ENCODE data around the gene SYCN. TPM values are rescaled to one million over a fixed set of nuclear protein-coding genes. Genes with fewer than 3 reads are reported as not detected.

Gene SYCN
- total and polyA plus RNA-seq, 2 of the 13 experiments (the other 11 are each of a cell fraction or from before 2014, with no cell fraction given) = not detected

DNA sequence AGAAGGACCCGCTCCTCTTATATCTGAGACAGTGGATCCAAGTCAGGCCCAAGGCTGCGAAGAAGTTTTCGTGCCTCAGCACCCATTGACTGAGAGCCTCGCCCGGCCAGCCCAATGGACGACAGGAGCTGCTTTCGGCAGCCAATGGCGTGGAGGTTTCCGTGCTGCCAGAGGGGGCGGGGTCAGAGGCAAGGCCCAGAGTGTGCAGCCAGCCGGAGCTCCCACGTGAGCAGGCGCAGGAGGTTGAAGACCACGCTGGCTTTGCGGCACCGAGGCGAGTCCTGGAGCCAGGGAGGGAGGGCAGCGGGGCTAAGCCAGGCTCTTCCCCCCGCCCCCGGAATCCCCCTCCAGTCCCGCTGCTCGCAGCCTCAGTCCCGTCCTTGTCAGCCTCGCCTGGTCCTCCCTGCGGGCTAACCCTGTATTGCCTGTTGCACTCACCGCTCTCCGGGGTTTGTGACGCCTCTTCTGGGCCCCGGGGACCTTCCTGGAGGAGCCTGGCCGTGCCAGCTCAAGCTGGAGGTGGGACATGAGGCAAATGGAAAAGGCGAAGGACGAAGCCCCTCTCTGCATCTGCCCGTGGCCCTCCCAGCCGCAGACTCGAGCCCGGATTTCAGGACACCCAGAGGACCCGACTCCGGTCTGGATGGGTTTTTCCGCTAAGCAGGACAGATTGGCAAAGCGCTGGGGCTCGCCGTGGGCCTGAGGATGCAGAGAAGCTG is 43.0 kb upstream of the SYCN start (continued):
- TF ChIP-seq, protein P1, sequence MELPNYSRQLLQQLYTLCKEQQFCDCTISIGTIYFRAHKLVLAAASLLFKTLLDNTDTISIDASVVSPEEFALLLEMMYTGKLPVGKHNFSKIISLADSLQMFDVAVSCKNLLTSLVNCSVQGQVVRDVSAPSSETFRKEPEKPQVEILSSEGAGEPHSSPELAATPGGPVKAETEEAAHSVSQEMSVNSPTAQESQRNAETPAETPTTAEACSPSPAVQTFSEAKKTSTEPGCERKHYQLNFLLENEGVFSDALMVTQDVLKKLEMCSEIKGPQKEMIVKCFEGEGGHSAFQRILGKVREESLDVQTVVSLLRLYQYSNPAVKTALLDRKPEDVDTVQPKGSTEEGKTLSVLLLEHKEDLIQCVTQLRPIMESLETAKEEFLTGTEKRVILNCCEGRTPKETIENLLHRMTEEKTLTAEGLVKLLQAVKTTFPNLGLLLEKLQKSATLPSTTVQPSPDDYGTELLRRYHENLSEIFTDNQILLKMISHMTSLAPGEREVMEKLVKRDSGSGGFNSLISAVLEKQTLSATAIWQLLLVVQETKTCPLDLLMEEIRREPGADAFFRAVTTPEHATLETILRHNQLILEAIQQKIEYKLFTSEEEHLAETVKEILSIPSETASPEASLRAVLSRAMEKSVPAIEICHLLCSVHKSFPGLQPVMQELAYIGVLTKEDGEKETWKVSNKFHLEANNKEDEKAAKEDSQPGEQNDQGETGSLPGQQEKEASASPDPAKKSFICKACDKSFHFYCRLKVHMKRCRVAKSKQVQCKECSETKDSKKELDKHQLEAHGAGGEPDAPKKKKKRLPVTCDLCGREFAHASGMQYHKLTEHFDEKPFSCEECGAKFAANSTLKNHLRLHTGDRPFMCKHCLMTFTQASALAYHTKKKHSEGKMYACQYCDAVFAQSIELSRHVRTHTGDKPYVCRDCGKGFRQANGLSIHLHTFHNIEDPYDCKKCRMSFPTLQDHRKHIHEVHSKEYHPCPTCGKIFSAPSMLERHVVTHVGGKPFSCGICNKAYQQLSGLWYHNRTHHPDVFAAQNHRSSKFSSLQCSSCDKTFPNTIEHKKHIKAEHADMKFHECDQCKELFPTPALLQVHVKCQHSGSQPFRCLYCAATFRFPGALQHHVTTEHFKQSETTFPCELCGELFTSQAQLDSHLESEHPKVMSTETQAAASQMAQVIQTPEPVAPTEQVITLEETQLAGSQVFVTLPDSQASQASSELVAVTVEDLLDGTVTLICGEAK (IDR thresholded peaks at IDR 0.05) = no peak
- TF ChIP-seq, protein P1 (CRISPR knock-in tag; IDR thresholded peaks at IDR 0.05) = no peak
- no peak for TF ChIP-seq CREB1 (IDR thresholded peaks at IDR 0.05)
- no peak for TF ChIP-seq CREB1 (CRISPR knock-in tag; IDR thresholded peaks at IDR 0.05)
- no peak for TF ChIP-seq ZNF557 (CRISPR knock-in tag; IDR thresholded peaks at IDR 0.05)
- no peak for TF ChIP-seq ZNF792 (CRISPR knock-in tag; IDR thresholded peaks at IDR 0.05)
- TF ChIP-seq, protein P2, sequence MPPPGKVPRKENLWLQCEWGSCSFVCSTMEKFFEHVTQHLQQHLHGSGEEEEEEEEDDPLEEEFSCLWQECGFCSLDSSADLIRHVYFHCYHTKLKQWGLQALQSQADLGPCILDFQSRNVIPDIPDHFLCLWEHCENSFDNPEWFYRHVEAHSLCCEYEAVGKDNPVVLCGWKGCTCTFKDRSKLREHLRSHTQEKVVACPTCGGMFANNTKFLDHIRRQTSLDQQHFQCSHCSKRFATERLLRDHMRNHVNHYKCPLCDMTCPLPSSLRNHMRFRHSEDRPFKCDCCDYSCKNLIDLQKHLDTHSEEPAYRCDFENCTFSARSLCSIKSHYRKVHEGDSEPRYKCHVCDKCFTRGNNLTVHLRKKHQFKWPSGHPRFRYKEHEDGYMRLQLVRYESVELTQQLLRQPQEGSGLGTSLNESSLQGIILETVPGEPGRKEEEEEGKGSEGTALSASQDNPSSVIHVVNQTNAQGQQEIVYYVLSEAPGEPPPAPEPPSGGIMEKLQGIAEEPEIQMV (CRISPR knock-in tag; IDR thresholded peaks at IDR 0.05; ENCODE audit: low read depth) = no peak
- TF ChIP-seq, protein P3, sequence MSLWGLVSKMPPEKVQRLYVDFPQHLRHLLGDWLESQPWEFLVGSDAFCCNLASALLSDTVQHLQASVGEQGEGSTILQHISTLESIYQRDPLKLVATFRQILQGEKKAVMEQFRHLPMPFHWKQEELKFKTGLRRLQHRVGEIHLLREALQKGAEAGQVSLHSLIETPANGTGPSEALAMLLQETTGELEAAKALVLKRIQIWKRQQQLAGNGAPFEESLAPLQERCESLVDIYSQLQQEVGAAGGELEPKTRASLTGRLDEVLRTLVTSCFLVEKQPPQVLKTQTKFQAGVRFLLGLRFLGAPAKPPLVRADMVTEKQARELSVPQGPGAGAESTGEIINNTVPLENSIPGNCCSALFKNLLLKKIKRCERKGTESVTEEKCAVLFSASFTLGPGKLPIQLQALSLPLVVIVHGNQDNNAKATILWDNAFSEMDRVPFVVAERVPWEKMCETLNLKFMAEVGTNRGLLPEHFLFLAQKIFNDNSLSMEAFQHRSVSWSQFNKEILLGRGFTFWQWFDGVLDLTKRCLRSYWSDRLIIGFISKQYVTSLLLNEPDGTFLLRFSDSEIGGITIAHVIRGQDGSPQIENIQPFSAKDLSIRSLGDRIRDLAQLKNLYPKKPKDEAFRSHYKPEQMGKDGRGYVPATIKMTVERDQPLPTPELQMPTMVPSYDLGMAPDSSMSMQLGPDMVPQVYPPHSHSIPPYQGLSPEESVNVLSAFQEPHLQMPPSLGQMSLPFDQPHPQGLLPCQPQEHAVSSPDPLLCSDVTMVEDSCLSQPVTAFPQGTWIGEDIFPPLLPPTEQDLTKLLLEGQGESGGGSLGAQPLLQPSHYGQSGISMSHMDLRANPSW (CRISPR knock-in tag; IDR thresholded peaks at IDR 0.05; ENCODE audit: borderline replicate concordance) = no peak
- TF ChIP-seq ZIK1 (CRISPR knock-in tag; IDR thresholded peaks at IDR 0.05; ENCODE audit: borderline replicate concordance, low read depth) = no peak
- TF ChIP-seq, protein P4, sequence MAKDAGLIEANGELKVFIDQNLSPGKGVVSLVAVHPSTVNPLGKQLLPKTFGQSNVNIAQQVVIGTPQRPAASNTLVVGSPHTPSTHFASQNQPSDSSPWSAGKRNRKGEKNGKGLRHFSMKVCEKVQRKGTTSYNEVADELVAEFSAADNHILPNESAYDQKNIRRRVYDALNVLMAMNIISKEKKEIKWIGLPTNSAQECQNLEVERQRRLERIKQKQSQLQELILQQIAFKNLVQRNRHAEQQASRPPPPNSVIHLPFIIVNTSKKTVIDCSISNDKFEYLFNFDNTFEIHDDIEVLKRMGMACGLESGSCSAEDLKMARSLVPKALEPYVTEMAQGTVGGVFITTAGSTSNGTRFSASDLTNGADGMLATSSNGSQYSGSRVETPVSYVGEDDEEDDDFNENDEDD (CRISPR knock-in tag; IDR thresholded peaks at IDR 0.05; ENCODE audit: borderline replicate concordance) = no peak
